Mucosa of rectum (tissue), 2 donors: ENCODE data around the gene SAXO2.
"Not testable (repeated sequence)": the region's sequence is repeated elsewhere in the genome, so short reads cannot be mapped to it uniquely, and the experiment has no call there.

Source experiments
- H3K27ac ChIP-seq, 2 donors: one replicate each; pipeline ENCODE4 v1.7.0; 2013; ENCODE audit warnings: inconsistent platforms in 2 of 2, low read depth in 2 of 2, low read length in 2 of 2
- H3K27me3 ChIP-seq, 2 donors: one replicate each; pipeline ENCODE4 v1.7.0; 2013; ENCODE audit warnings: low read length in 2 of 2; ENCODE audit not compliant: control insufficient read depth in 2 of 2, insufficient read depth in 2 of 2
- H3K36me3 ChIP-seq, 2 donors: one replicate each; pipeline ENCODE4 v1.7.0; 2013; ENCODE audit warnings: low read length in 2 of 2; ENCODE audit not compliant: control insufficient read depth in 2 of 2, insufficient read depth in 2 of 2
- H3K4me1 ChIP-seq, 2 donors: one replicate each; pipeline ENCODE4 v1.7.0; 2013; ENCODE audit warnings: low read length in 2 of 2, mild to moderate bottlenecking in 1 of 2; ENCODE audit not compliant: control insufficient read depth in 2 of 2, insufficient read depth in 2 of 2
- H3K4me3 ChIP-seq, 2 donors: one replicate each; pipeline ENCODE4 v1.7.0; 2013; ENCODE audit warnings: low read length in 2 of 2
- H3K9ac ChIP-seq, 2 donors: one replicate each; pipeline ENCODE4 v1.7.0; 2013; ENCODE audit warnings: low read length in 2 of 2, low read depth in 1 of 2, mild to moderate bottlenecking in 1 of 2
- H3K9me3 ChIP-seq, 2 donors: one replicate each; pipeline ENCODE4 v1.7.0; 2013; ENCODE audit warnings: low read length in 2 of 2; ENCODE audit not compliant: control insufficient read depth in 2 of 2
- donor health status: healthy.
- donor health status: Normal muscosa, but diverticular disease.

Gene SAXO2

GRCh38 chr15:82312586-82313349, 50.1 kb downstream of the SAXO2 start:
- Histone ChIP-seq H3K9ac (no peak overlapping the region), H3K27me3 (no peaks in the 10 kb centered on the region), H3K9me3 (no peaks in the 10 kb centered on the region), H3K4me3 (no peak overlapping the region), H3K4me1 (no peaks in the 10 kb centered on the region), H3K27ac (no peak overlapping the region), H3K36me3 (no peaks in the 10 kb centered on the region)

GRCh38 chr15:82313446-82313845, 50.8 kb downstream of the SAXO2 start:
- Histone ChIP-seq H3K27me3 (no peaks in the 10 kb centered on the region), H3K9me3 (no peaks in the 10 kb centered on the region), H3K27ac (no peak overlapping the region), H3K4me1 (no peaks in the 10 kb centered on the region), H3K4me3 (no peak overlapping the region), H3K9ac (no peak overlapping the region), H3K36me3 (no peaks in the 10 kb centered on the region)

- not testable (repeated sequence) for H3K27ac ChIP-seq, H3K4me1 ChIP-seq, H3K9ac ChIP-seq, H3K36me3 ChIP-seq, H3K4me3 ChIP-seq, H3K27me3 ChIP-seq, H3K9me3 ChIP-seq
These were observed 51.5 kb downstream of the SAXO2 start for GRCh38 chr15:82313951-82314768.

GRCh38 chr15:82314769-82315518, 52.3 kb downstream of the SAXO2 start:
- Histone ChIP-seq H3K9ac (no peak overlapping the region), H3K4me1 (no peaks in the 10 kb centered on the region), H3K36me3 (no peaks in the 10 kb centered on the region), H3K4me3 (no peak overlapping the region), H3K9me3 (no peaks in the 10 kb centered on the region), H3K27ac (no peak overlapping the region), H3K27me3 (no peaks in the 10 kb centered on the region)

GRCh38 chr15:82315519-82316246, 53.1 kb downstream of the SAXO2 start:
- no peaks in the 10 kb centered on the region for H3K36me3 ChIP-seq
- no peak overlapping the region for H3K9ac ChIP-seq
- no peak overlapping the region for H3K4me3 ChIP-seq
- no peaks in the 10 kb centered on the region for H3K27me3 ChIP-seq
- no peaks in the 10 kb centered on the region for H3K4me1 ChIP-seq
- H3K27ac ChIP-seq = no peak overlapping the region
- H3K9me3 ChIP-seq = no peaks in the 10 kb centered on the region

DNA sequence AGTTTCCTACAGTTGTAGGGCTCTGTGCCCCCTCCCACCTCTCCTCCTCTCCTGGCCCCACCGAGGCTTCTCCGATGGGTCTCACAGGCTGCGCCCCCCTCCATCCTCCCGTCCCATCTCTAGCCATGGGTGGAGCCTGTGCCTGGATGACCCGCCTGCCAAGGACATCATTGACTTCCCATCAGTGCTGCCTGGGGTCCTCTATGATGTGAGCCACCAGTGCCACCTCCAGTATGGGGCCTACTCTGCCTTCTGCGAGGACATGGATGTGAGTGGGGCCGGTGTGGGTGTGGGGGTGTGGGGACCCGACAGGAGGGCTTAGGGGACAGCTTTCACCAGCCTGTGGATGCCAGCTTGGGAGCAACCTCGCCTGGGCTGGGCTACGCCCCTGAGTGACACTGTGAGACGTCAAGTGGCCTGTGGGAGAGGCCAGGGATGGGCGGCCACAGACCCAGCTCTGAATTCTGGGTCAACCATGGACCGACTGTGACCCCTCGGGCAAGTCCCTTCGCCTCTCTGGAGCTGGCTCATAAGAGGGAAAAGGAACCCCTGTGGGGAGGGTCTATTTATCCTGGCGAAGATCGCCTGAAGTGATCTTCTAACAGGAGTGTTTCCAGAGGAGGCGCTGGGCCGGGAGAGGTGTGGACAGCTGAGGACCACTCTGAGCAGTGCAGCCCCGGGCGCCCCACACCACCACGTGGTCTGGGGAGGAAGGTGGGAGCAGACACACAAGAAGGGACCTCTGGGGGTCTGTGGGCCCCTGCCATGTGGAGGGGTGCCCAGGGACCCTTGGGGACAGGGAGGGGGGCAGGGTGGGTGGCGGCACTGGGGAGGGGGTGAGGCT, 53.9 kb downstream of the SAXO2 start:
- not testable (repeated sequence) for H3K9me3 ChIP-seq, H3K9ac ChIP-seq, H3K27me3 ChIP-seq, H3K36me3 ChIP-seq, H3K4me1 ChIP-seq, H3K4me3 ChIP-seq, H3K27ac ChIP-seq

- Histone ChIP-seq H3K9me3 (no peaks in the 10 kb centered on the region), H3K36me3 (no peaks in the 10 kb centered on the region), H3K27me3 (no peaks in the 10 kb centered on the region), H3K27ac (no peak overlapping the region), H3K4me3 (no peak overlapping the region), H3K9ac (no peak overlapping the region), H3K4me1 (no peaks in the 10 kb centered on the region)
These were observed 54.5 kb downstream of the SAXO2 start for GRCh38 chr15:82317091-82317489.

- not testable (repeated sequence) for H3K9me3 ChIP-seq, H3K4me1 ChIP-seq, H3K36me3 ChIP-seq, H3K27me3 ChIP-seq, H3K9ac ChIP-seq, H3K27ac ChIP-seq, H3K4me3 ChIP-seq
These were observed 54.9 kb downstream of the SAXO2 start for GRCh38 chr15:82317516-82317915.

DNA sequence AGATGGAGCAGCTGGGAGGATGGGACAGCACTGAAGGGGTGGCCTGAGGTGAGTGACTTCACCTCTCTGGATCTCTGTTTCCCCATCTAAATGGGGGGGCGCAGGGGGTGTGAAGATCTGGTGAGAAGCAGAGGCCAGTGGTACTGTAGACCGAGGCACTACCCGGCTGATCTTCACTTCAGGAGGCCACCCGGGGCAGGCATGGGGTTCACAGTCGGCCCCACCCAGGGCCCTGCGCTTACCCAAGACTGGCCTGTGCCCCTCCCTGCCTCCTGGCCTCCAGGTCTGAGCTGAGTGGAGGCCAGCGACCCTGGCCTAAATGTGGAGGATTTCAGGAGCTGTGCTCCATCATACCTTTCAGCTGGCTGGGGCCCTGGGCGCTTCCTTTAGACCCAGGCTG, 55.7 kb downstream of the SAXO2 start:
- not testable (repeated sequence) for H3K36me3 ChIP-seq, H3K27me3 ChIP-seq, H3K27ac ChIP-seq, H3K9me3 ChIP-seq, H3K9ac ChIP-seq, H3K4me3 ChIP-seq, H3K4me1 ChIP-seq
